ENCODE results near the gene TMCC2. TPM values are rescaled to one million over a fixed set of nuclear protein-coding genes. Genes with fewer than 3 reads are reported as not detected.

The TMCC2 gene
- total and polyA plus RNA-seq, 2 of the 4 experiments (the other 2 are of a cell fraction): 2.0 to 4.2 TPM

DNA sequence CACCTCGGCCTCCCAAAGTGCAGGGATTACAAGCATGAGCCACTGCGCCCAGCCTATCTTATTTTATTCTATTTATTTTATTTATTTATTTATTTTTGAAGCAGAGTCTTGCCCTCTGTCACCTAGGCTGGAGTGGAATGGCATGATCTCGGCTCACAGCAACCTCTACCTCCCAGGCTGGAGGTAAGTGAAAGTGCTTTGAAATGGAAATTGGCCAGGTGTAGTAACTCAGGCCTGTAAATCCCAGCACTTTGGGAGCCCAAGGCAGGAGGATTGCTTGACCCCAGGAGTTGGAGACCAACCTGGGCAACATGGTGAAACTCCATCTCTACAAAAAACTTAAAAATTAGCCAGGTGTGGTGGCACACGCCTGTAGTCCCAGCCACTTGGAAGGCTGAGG lies 11.2 kb upstream of the TMCC2 start:
- Histone ChIP-seq H3K79me1 (ENCODE audit: low read depth in 1 of 2, low read length in 2 of 2) (no peaks in the 10 kb centered on the region), H2BK15ac (ENCODE audit: low read depth, low read length) (no peak overlapping the region), H3K4me3 (ENCODE audit: insufficient read depth, low read depth, low read length) (no peak overlapping the region), H2AK5ac (ENCODE audit: low read depth, low read length) (no peak overlapping the region), H3K4me1 (ENCODE audit: control insufficient read depth, insufficient read depth, low read length) (no peaks in the 10 kb centered on the region), H3K9me1 (ENCODE audit: insufficient read depth, low read length) (peaks cover 7% of the 10 kb centered on the region), H2AFZ (replicated peaks; ENCODE audit: low read length, poor library complexity) (no peak overlapping the region), H3K23ac (ENCODE audit: low read depth, low read length) (no peak overlapping the region), H3K14ac (replicated peaks; ENCODE audit: low read depth, low read length) (no peak overlapping the region), H4K20me1 (ENCODE audit: insufficient read depth, low read length) (no peaks in the 10 kb centered on the region), H4K8ac (ENCODE audit: low read depth in 2 of 2, low read length in 2 of 2) (no peak overlapping the region), H2BK5ac (ENCODE audit: low read depth, low read length, poor library complexity, severe bottlenecking) (no peak overlapping the region), H3K4me2 (ENCODE audit: low read depth, low read length) (no peak overlapping the region), H3K18ac (ENCODE audit: low read depth, low read length) (no peak overlapping the region), H3K56ac (ENCODE audit: extremely low read depth, insufficient read depth, low read length) (no peak overlapping the region), H4K91ac (ENCODE audit: insufficient read depth, low read depth, low read length) (no peak overlapping the region), H3K9ac (ENCODE audit: low read depth, low read length) (no peak overlapping the region), H3K4ac (ENCODE audit: low read depth, low read length) (no peak overlapping the region), H3K27ac (ENCODE audit: insufficient read depth, low read length) (no peak overlapping the region), H3K9me3 (ENCODE audit: control insufficient read depth, insufficient read depth, low read length) (no peaks in the 10 kb centered on the region), H2AK9ac (replicated peaks; ENCODE audit: low read depth, low read length, poor library complexity) (no peak overlapping the region), H2BK20ac (ENCODE audit: low read depth, low read length) (no peak overlapping the region), H4K5ac (ENCODE audit: low read depth, low read length) (no peak overlapping the region), H3K27me3 (ENCODE audit: control insufficient read depth, insufficient read depth, low read length) (peaks cover 2% of the 10 kb centered on the region; the same call in 1 of the 2 replicates), H3K36me3 (ENCODE audit: control insufficient read depth, insufficient read depth, low read length) (no peaks in the 10 kb centered on the region), H2BK120ac (ENCODE audit: low read depth, low read length) (no peak overlapping the region)
- ATAC-seq (ENCODE audit: low read depth) (no peak), DNase-seq (no peak)
- TF ChIP-seq, protein P1, sequence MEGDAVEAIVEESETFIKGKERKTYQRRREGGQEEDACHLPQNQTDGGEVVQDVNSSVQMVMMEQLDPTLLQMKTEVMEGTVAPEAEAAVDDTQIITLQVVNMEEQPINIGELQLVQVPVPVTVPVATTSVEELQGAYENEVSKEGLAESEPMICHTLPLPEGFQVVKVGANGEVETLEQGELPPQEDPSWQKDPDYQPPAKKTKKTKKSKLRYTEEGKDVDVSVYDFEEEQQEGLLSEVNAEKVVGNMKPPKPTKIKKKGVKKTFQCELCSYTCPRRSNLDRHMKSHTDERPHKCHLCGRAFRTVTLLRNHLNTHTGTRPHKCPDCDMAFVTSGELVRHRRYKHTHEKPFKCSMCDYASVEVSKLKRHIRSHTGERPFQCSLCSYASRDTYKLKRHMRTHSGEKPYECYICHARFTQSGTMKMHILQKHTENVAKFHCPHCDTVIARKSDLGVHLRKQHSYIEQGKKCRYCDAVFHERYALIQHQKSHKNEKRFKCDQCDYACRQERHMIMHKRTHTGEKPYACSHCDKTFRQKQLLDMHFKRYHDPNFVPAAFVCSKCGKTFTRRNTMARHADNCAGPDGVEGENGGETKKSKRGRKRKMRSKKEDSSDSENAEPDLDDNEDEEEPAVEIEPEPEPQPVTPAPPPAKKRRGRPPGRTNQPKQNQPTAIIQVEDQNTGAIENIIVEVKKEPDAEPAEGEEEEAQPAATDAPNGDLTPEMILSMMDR (conservative IDR thresholded peaks at IDR 0.05; ENCODE audit: low read depth, low read length): no peak
- TF ChIP-seq MAFK (IDR thresholded peaks at IDR 0.05; ENCODE audit: low read depth, low read length): no peak
- TF ChIP-seq RCOR1 (IDR thresholded peaks at IDR 0.05; ENCODE audit: insufficient replicate concordance, low read length): no peak
- no peak for TF ChIP-seq SMC3 (IDR thresholded peaks at IDR 0.05; ENCODE audit: low read depth, low read length)
- no peak for TF ChIP-seq BHLHE40 (IDR thresholded peaks at IDR 0.05; ENCODE audit: low read depth, low read length)
- no peak for TF ChIP-seq RAD21 (IDR thresholded peaks at IDR 0.05; ENCODE audit: low read length)
- TF ChIP-seq FOS (IDR thresholded peaks at IDR 0.05; ENCODE audit: low read depth, low read length): no peak
- no peak for TF ChIP-seq CHD1 (IDR thresholded peaks at IDR 0.05; ENCODE audit: low read depth, low read length)
- TF ChIP-seq RFX5 (IDR thresholded peaks at IDR 0.05; ENCODE audit: low read depth, low read length): no peak
- dilution Hi-C loops (cut with HindIII; ENCODE audit: low sequenced_read_pairs, unreplicated experiment): no loop called here
- intact Hi-C loops (cut with micrococcal nuclease): no loop called here
- ChIA-PET POLR2A (ENCODE audit: unreplicated experiment) (no interaction called here), CTCF (no interaction called here)
- in situ Hi-C loops (cut with MboI; ENCODE audit: low sequenced_read_pairs): no loop called here
- WGBS, 2 experiments (ENCODE audit: extremely low coverage in 2 of 2, insufficient read length in 1 of 2): no CpG with 5 or more reads among the region's 4 CpGs
- no TSS peak for BruUV-seq (replicated peaks)
